Peyer's patch (tissue), 4 donors: ENCODE results near the gene USP22. TPM values are rescaled to one million over a fixed set of nuclear protein-coding genes. Genes with fewer than 3 reads are reported as not detected.

Experiments used
- DNase-seq, 3 donors: peaks; one replicate each; pipeline ENCODE4 v3.0.0-alpha.2; 2017 to 2019
- H3K27ac ChIP-seq, 4 donors: fragments of 200-600 bp; sonication (generic); one replicate each; pipeline ENCODE4 v1.5.1; 2016 to 2019
- H3K27me3 ChIP-seq, 2 donors: fragments of 200-600 bp; sonication (generic); one replicate each; pipeline ENCODE4 v1.5.1; 2019
- H3K36me3 ChIP-seq, 3 donors: fragments of 200-600 bp; sonication (generic); one replicate each; pipeline ENCODE4 v1.5.1; 2016 to 2019
- H3K4me1 ChIP-seq, 4 donors: fragments of 200-600 bp; sonication (generic); one replicate each; pipeline ENCODE4 v1.5.1; 2016 to 2019
- H3K4me3 ChIP-seq, 4 donors: fragments of 200-600 bp; sonication (generic); 1 replicate in 3 of 4; 2 replicates in 1 of 4; pipeline ENCODE4 v1.5.1; 2016 to 2019; ENCODE audit warnings: mild to moderate bottlenecking in 1 of 4
- H3K9me3 ChIP-seq, 4 donors: fragments of 200-600 bp; sonication (generic); one replicate each; pipeline ENCODE4 v1.5.1; 2016 to 2019; ENCODE audit warnings: mild to moderate bottlenecking in 1 of 4
- CTCF ChIP-seq, 6 experiments: fragments of 450-650 bp in 4 of 6; fragments of 200-600 bp in 2 of 6; sonication (generic) in 1 of 6; IDR thresholded peaks; one replicate each; pipeline ENCODE4 v1.5.1; 2017 to 2019; ENCODE audit warnings: antibody characterized with exemption in 6 of 6, mild to moderate bottlenecking in 3 of 6, moderate library complexity in 1 of 6
- POLR2A ChIP-seq, 2 donors: fragments of 450-650 bp; IDR thresholded peaks; one replicate each; pipeline ENCODE4 v1.5.1; 2017; ENCODE audit warnings: antibody characterized with exemption in 2 of 2, mild to moderate bottlenecking in 2 of 2, moderate library complexity in 2 of 2
- total RNA-seq, 4 donors: library from RNA; depleted of rRNA; stranded (reverse); fragments of >200 nt; gene quantifications; one replicate each; pipeline ENCODE4 v1.1.0, GENCODE V29; 2016

Gene USP22
- total RNA-seq, 4 donors from 2014 or later, result 125 to 229 (median 146) TPM

GRCh38 chr17:21082001-21082436 is 39.2 kb upstream of the USP22 start:
- no peak overlapping the region for H3K27ac ChIP-seq
- no peaks in the 10 kb centered on the region for H3K9me3 ChIP-seq
- H3K4me1 ChIP-seq, result no peaks in the 10 kb centered on the region
- H3K4me3 ChIP-seq, result no peak overlapping the region
- no peaks in the 10 kb centered on the region for H3K27me3 ChIP-seq
- DNase-seq, result no peak
- TF ChIP-seq CTCF (IDR thresholded peaks at IDR 0.05), result no peak
- TF ChIP-seq POLR2A (IDR thresholded peaks at IDR 0.05), result no peak
- H3K36me3 ChIP-seq, result no peaks in the 10 kb centered on the region

- DNase-seq, result no peak
- TF ChIP-seq POLR2A (IDR thresholded peaks at IDR 0.05) (no peak), CTCF (IDR thresholded peaks at IDR 0.05) (no peak)
- Histone ChIP-seq H3K36me3 (no peaks in the 10 kb centered on the region), H3K27ac (no peak overlapping the region), H3K4me3 (no peak overlapping the region), H3K27me3 (no peaks in the 10 kb centered on the region), H3K4me1 (no peaks in the 10 kb centered on the region), H3K9me3 (no peaks in the 10 kb centered on the region)
Observed at GRCh38 chr17:21079196-21079595, 36.4 kb upstream of the USP22 start.

- H3K36me3 ChIP-seq, result no peaks in the 10 kb centered on the region
- no peak for DNase-seq
- H3K9me3 ChIP-seq, result no peaks in the 10 kb centered on the region
- TF ChIP-seq CTCF (IDR thresholded peaks at IDR 0.05) (no peak), POLR2A (IDR thresholded peaks at IDR 0.05) (no peak)
- H3K27ac ChIP-seq, result no peak overlapping the region
- no peaks in the 10 kb centered on the region for H3K27me3 ChIP-seq
- H3K4me1 ChIP-seq, result no peaks in the 10 kb centered on the region
- no peak overlapping the region for H3K4me3 ChIP-seq
Observed at GRCh38 chr17:21078016-21078780, 35.4 kb upstream of the USP22 start.

- Histone ChIP-seq H3K4me1 (no peaks in the 10 kb centered on the region), H3K27me3 (no peaks in the 10 kb centered on the region), H3K27ac (no peak overlapping the region), H3K9me3 (no peaks in the 10 kb centered on the region), H3K4me3 (no peak overlapping the region), H3K36me3 (no peaks in the 10 kb centered on the region)
- no peak for DNase-seq
- no peak for TF ChIP-seq CTCF (IDR thresholded peaks at IDR 0.05)
- TF ChIP-seq POLR2A (IDR thresholded peaks at IDR 0.05), result no peak
Observed at GRCh38 chr17:21077281-21077680, 34.5 kb upstream of the USP22 start.

- no peak for TF ChIP-seq CTCF (IDR thresholded peaks at IDR 0.05)
- TF ChIP-seq POLR2A (IDR thresholded peaks at IDR 0.05), result no peak
- H3K27me3 ChIP-seq, result no peaks in the 10 kb centered on the region
- H3K4me3 ChIP-seq, result no peak overlapping the region
- H3K9me3 ChIP-seq, result no peaks in the 10 kb centered on the region
- DNase-seq, result no peak
- no peaks in the 10 kb centered on the region for H3K4me1 ChIP-seq
- H3K27ac ChIP-seq, result no peak overlapping the region
- H3K36me3 ChIP-seq, result no peaks in the 10 kb centered on the region
Observed at GRCh38 chr17:21076242-21076641, 33.4 kb upstream of the USP22 start.
